CD4-positive, alpha-beta memory T cell (primary cell): ENCODE measurements around the gene MED4. TPM values are rescaled to one million over a fixed set of nuclear protein-coding genes. Genes with fewer than 3 reads are reported as not detected.

Source experiments
- CTCF ChIA-PET: fragments of 350-600 bp; sonication (Branson Sonifier 250); formaldehyde crosslinking; loops from one replicate; lab custom pipeline; 2021; ENCODE audit warnings: inconsistent platforms; ENCODE audit not compliant: partially characterized antibody; lab: Charles Lee
- POLR2A ChIA-PET: fragments of 350-600 bp; sonication (Branson Sonifier 250); formaldehyde crosslinking; loops from one replicate; lab custom pipeline; 2021; ENCODE audit not compliant: partially characterized antibody; lab: Charles Lee
- DNase-seq, 5 donors: peaks; one replicate each; pipeline versions ENCODE4 v3.0.0 to v3.0.0-alpha.2; 2020 to 2022; ENCODE audit warnings: mixed read lengths in 1 of 5
- H3K27ac ChIP-seq: one replicate; pipeline ENCODE4 v1.7.0; 2013; ENCODE audit warnings: low read depth, low read length
- H3K27me3 ChIP-seq: 2 replicates; pipeline ENCODE4 v1.7.0; 2013; ENCODE audit warnings: mild to moderate bottlenecking, low read length, moderate library complexity; ENCODE audit not compliant: insufficient read depth
- H3K36me3 ChIP-seq: 2 replicates; pipeline ENCODE4 v1.7.0; 2013; ENCODE audit warnings: mild to moderate bottlenecking, low read length, moderate library complexity; ENCODE audit not compliant: insufficient read depth
- H3K4me1 ChIP-seq: 2 replicates; pipeline ENCODE4 v1.7.0; 2013; ENCODE audit warnings: mild to moderate bottlenecking, low read length, moderate library complexity; ENCODE audit not compliant: insufficient read depth
- H3K4me3 ChIP-seq, 2 donors: one replicate each; pipeline ENCODE4 v1.7.0; 2013; ENCODE audit warnings: low read length in 2 of 2, mild to moderate bottlenecking in 1 of 2
- H3K9me3 ChIP-seq, 2 donors: one replicate each; pipeline ENCODE4 v1.7.0; 2013; ENCODE audit warnings: low read length in 2 of 2, control low read depth in 1 of 2; ENCODE audit not compliant: control insufficient read depth in 1 of 2
- H3K27ac Mint-ChIP-seq, 7 donors: one replicate each; pipeline ENCODE4 v1.8.0; 2020 to 2021; ENCODE audit warnings: mixed read lengths in 7 of 7, mild to moderate bottlenecking in 6 of 7, inconsistent platforms in 3 of 7, moderate library complexity in 3 of 7
- H3K27me3 Mint-ChIP-seq, 2 donors: one replicate each; pipeline ENCODE4 v1.8.0; 2020 to 2021; ENCODE audit warnings: mixed read lengths in 2 of 2
- H3K36me3 Mint-ChIP-seq, 2 donors: one replicate each; pipeline ENCODE4 v1.8.0; 2020 to 2021; ENCODE audit warnings: mixed read lengths in 2 of 2, inconsistent platforms in 1 of 2, mild to moderate bottlenecking in 1 of 2
- H3K4me1 Mint-ChIP-seq, 4 donors: one replicate each; pipeline ENCODE4 v1.8.0; 2020 to 2021; ENCODE audit warnings: mixed read lengths in 4 of 4, mild to moderate bottlenecking in 1 of 4
- H3K4me3 Mint-ChIP-seq, 8 donors: one replicate each; pipeline ENCODE4 v1.8.0; 2020 to 2021; ENCODE audit warnings: mixed read lengths in 8 of 8, mild to moderate bottlenecking in 7 of 8, moderate library complexity in 6 of 8, inconsistent platforms in 3 of 8
- H3K9me3 Mint-ChIP-seq, 8 donors: one replicate each; pipeline ENCODE4 v1.8.0; 2020 to 2021; ENCODE audit warnings: mixed read lengths in 8 of 8, mild to moderate bottlenecking in 5 of 8, inconsistent platforms in 3 of 8, moderate library complexity in 1 of 8
- intact Hi-C: fragments of 100-400 bp; cut with micrococcal nuclease; formaldehyde crosslinking; loops from one replicate; pipeline ENCODE4 v1.15.1; 2023
- polyA plus RNA-seq, 2 donors: library from polyadenylated mRNA; unstranded; fragments of 300-500 nt; fragmentation: Illumina TruSeq; gene quantifications; one replicate each; pipeline ENCODE4 v1.2.3, GENCODE V29; 2021
- total RNA-seq, 2 experiments: library from RNA; stranded (reverse); gene quantifications; one replicate each; pipeline ENCODE4 v1.2.3, GENCODE V29; 2021

Gene MED4
- total and polyA plus RNA-seq, 4 experiments from 2014 or later, result 50.6 to 132 (median 71.2) TPM

- H3K27ac ChIP-seq, result no peak overlapping the region
- no peaks in the 10 kb centered on the region for H3K4me1 ChIP-seq
- intact Hi-C loops, result no loop called here
- H3K9me3 ChIP-seq, result no peaks in the 10 kb centered on the region
- H3K36me3 ChIP-seq, result peaks cover 51% of the 10 kb centered on the region
- peaks cover 87 to 91% of the 10 kb centered on the region in 2 donors for H3K36me3 Mint-ChIP-seq
- POLR2A ChIA-PET, result no interaction called here
- H3K4me3 ChIP-seq, result no peak overlapping the region
- no peak for DNase-seq
- H3K27me3 Mint-ChIP-seq, result no peaks in the 10 kb centered on the region
- H3K4me1 Mint-ChIP-seq, result peaks cover 0 to 3% (median under 1%) of the 10 kb centered on the region in 4 donors
- H3K27ac Mint-ChIP-seq, result no peak overlapping the region
- CTCF ChIA-PET, result interaction anchor here (1.0 kb wide), 1 partner anchor 34 kb away, joined by 3 read pairs; no protein-coding TSS in a partner anchor
- H3K27me3 ChIP-seq, result no peaks in the 10 kb centered on the region
- no peak overlapping the region for H3K4me3 Mint-ChIP-seq
- peaks cover 0 to 39% (median 10%) of the 10 kb centered on the region in 8 donors for H3K9me3 Mint-ChIP-seq
These were observed 22.1 kb downstream of the MED4 start for GRCh38 chr13:48072787-48073186.

GRCh38 chr13:48072304-48072703, 22.6 kb downstream of the MED4 start:
- CTCF ChIA-PET, result interaction anchor here (1.0 kb wide), 1 partner anchor 34 kb away, joined by 3 read pairs; no protein-coding TSS in a partner anchor
- Mint-ChIP-seq H3K4me1 (peaks cover 0 to 3% (median under 1%) of the 10 kb centered on the region in 4 donors), H3K36me3 (peaks cover 86 to 94% of the 10 kb centered on the region in 2 donors), H3K9me3 (peaks cover 0 to 39% (median 10%) of the 10 kb centered on the region in 8 donors), H3K27me3 (no peaks in the 10 kb centered on the region), H3K27ac (no peak overlapping the region), H3K4me3 (no peak overlapping the region)
- Histone ChIP-seq H3K27ac (no peak overlapping the region), H3K4me1 (no peaks in the 10 kb centered on the region), H3K4me3 (no peak overlapping the region), H3K27me3 (no peaks in the 10 kb centered on the region), H3K36me3 (peaks cover 48% of the 10 kb centered on the region), H3K9me3 (no peaks in the 10 kb centered on the region)
- intact Hi-C loops, result no loop called here
- POLR2A ChIA-PET, result no interaction called here
- DNase-seq, result no peak

- intact Hi-C loops, result no loop called here
- H3K4me3 Mint-ChIP-seq, result no peak overlapping the region
- H3K4me1 Mint-ChIP-seq, result peaks cover 0 to 5% (median 0%) of the 10 kb centered on the region in 4 donors
- peaks cover 82 to 92% of the 10 kb centered on the region in 2 donors for H3K36me3 Mint-ChIP-seq
- no peaks in the 10 kb centered on the region for H3K4me1 ChIP-seq
- H3K27ac ChIP-seq, result no peak overlapping the region
- peak overlapping the region in 1 of 7 donors; percentile 41 for H3K27ac Mint-ChIP-seq
- H3K9me3 ChIP-seq, result no peaks in the 10 kb centered on the region
- POLR2A ChIA-PET, result no interaction called here
- H3K36me3 ChIP-seq, result peaks cover 39% of the 10 kb centered on the region
- H3K9me3 Mint-ChIP-seq, result peaks cover 0 to 39% (median 10%) of the 10 kb centered on the region in 8 donors
- DNase-seq, result no peak
- H3K4me3 ChIP-seq, result no peak overlapping the region
- H3K27me3 Mint-ChIP-seq, result no peaks in the 10 kb centered on the region
- no peaks in the 10 kb centered on the region for H3K27me3 ChIP-seq
- CTCF ChIA-PET, result interaction anchor here (2.1 kb wide), 1 partner anchor 33 kb away, joined by 8 read pairs; the partner anchor contains the start of gene NUDT15
These were observed 24.0 kb downstream of the MED4 start for GRCh38 chr13:48070942-48071341.

- CTCF ChIA-PET, result interaction anchor here (2.1 kb wide), 1 partner anchor 32 kb away, joined by 8 read pairs; the partner anchor contains the start of gene NUDT15
- H3K9me3 Mint-ChIP-seq, result peaks cover 0 to 39% (median 10%) of the 10 kb centered on the region in 8 donors
- Histone ChIP-seq H3K4me3 (no peak overlapping the region), H3K27ac (no peak overlapping the region), H3K9me3 (no peaks in the 10 kb centered on the region), H3K36me3 (peaks cover 32% of the 10 kb centered on the region), H3K27me3 (no peaks in the 10 kb centered on the region), H3K4me1 (no peaks in the 10 kb centered on the region)
- no peak for DNase-seq
- no peaks in the 10 kb centered on the region for H3K27me3 Mint-ChIP-seq
- intact Hi-C loops, result no loop called here
- peak overlapping the region in 1 of 7 donors; percentile 22 for H3K27ac Mint-ChIP-seq
- H3K4me1 Mint-ChIP-seq, result peaks cover 0 to 5% (median 1%) of the 10 kb centered on the region in 4 donors
- no peak overlapping the region for H3K4me3 Mint-ChIP-seq
- peaks cover 74 to 80% of the 10 kb centered on the region in 2 donors for H3K36me3 Mint-ChIP-seq
- POLR2A ChIA-PET, result no interaction called here
These were observed 25.3 kb downstream of the MED4 start for GRCh38 chr13:48069573-48069972.

- H3K36me3 ChIP-seq, result peaks cover 27% of the 10 kb centered on the region
- CTCF ChIA-PET, result no interaction called here
These were observed 26.0 kb downstream of the MED4 start for GRCh38 chr13:48068952-48069351.

GRCh38 chr13:48068036-48068435, 26.9 kb downstream of the MED4 start:
- ChIA-PET POLR2A (no interaction called here), CTCF (no interaction called here)
- Mint-ChIP-seq H3K4me3 (no peak overlapping the region), H3K27ac (peak overlapping the region in 2 of 7 donors; percentile 3 to 50), H3K36me3 (peaks cover 58 to 66% of the 10 kb centered on the region in 2 donors), H3K4me1 (peaks cover 0 to 5% (median 1%) of the 10 kb centered on the region in 4 donors), H3K27me3 (no peaks in the 10 kb centered on the region), H3K9me3 (peaks cover 0 to 39% (median 10%) of the 10 kb centered on the region in 8 donors)
- no peak for DNase-seq
- intact Hi-C loops, result no loop called here
- no peak overlapping the region for H3K27ac ChIP-seq
- no peaks in the 10 kb centered on the region for H3K4me1 ChIP-seq
- peaks cover 20% of the 10 kb centered on the region for H3K36me3 ChIP-seq
- no peak overlapping the region for H3K4me3 ChIP-seq
- no peaks in the 10 kb centered on the region for H3K27me3 ChIP-seq
- no peaks in the 10 kb centered on the region for H3K9me3 ChIP-seq

More at GRCh38 chr13:48068952-48069351, 26.0 kb downstream of the MED4 start:
- Mint-ChIP-seq H3K27ac (no peak overlapping the region), H3K36me3 (peaks cover 67 to 74% of the 10 kb centered on the region in 2 donors), H3K4me1 (peaks cover 0 to 5% (median 1%) of the 10 kb centered on the region in 4 donors), H3K27me3 (no peaks in the 10 kb centered on the region), H3K9me3 (peaks cover 0 to 39% (median 10%) of the 10 kb centered on the region in 8 donors), H3K4me3 (no peak overlapping the region)
- Histone ChIP-seq H3K27me3 (no peaks in the 10 kb centered on the region), H3K4me1 (no peaks in the 10 kb centered on the region), H3K4me3 (no peak overlapping the region), H3K27ac (no peak overlapping the region), H3K9me3 (no peaks in the 10 kb centered on the region)
- DNase-seq, result no peak
- intact Hi-C loops, result no loop called here
- POLR2A ChIA-PET, result no interaction called here

GRCh38 chr13:48066310-48066989, 28.5 kb downstream of the MED4 start:
- no peak overlapping the region for H3K4me3 Mint-ChIP-seq
- CTCF ChIA-PET, result interaction anchor here (1.6 to 2.0 kb wide), 2 partner anchors 18 to 28 kb away, joined by 3 to 9 read pairs; no protein-coding TSS in a partner anchor
- H3K36me3 Mint-ChIP-seq, result peaks cover 46 to 50% of the 10 kb centered on the region in 2 donors

More at GRCh38 chr13:48066310-48066989, 28.5 kb downstream of the MED4 start:
- Mint-ChIP-seq H3K9me3 (peaks cover 0 to 34% (median 10%) of the 10 kb centered on the region in 8 donors), H3K4me1 (peaks cover 0 to 5% (median 1%) of the 10 kb centered on the region in 4 donors), H3K27ac (peak overlapping the region in 1 of 7 donors; percentile 8), H3K27me3 (no peaks in the 10 kb centered on the region)
- no peaks in the 10 kb centered on the region for H3K27me3 ChIP-seq
- no peaks in the 10 kb centered on the region for H3K4me1 ChIP-seq
- POLR2A ChIA-PET, result interaction anchor here (2.0 kb wide), 1 partner anchor 29 kb away, joined by 7 read pairs; the partner anchor contains the start of gene NUDT15
- intact Hi-C loops, result no loop called here
- H3K4me3 ChIP-seq, result no peak overlapping the region
- no peaks in the 10 kb centered on the region for H3K9me3 ChIP-seq
- H3K27ac ChIP-seq, result no peak overlapping the region
- DNase-seq, result no peak
- H3K36me3 ChIP-seq, result peaks cover 4% of the 10 kb centered on the region
